Suprapubic skin (tissue), 4 donors: Measurements from ENCODE around the gene COL5A1. TPM values are rescaled to one million over a fixed set of nuclear protein-coding genes. Genes with fewer than 3 reads are reported as not detected.

Experiments used
- DNase-seq, 2 donors: peaks; one replicate each; pipeline ENCODE4 v3.0.0-alpha.2; 2019; ENCODE audit warnings: low spot score in 2 of 2
- H3K27ac ChIP-seq: fragments of 200-600 bp; sonication (generic); one replicate; pipeline ENCODE4 v1.5.1; 2019
- H3K27me3 ChIP-seq: fragments of 200-600 bp; sonication (generic); one replicate; pipeline ENCODE4 v1.5.1; 2019
- H3K36me3 ChIP-seq: fragments of 200-600 bp; sonication (generic); one replicate; pipeline ENCODE4 v1.5.1; 2019
- H3K4me1 ChIP-seq: fragments of 200-600 bp; sonication (generic); one replicate; pipeline ENCODE4 v1.5.1; 2019
- H3K4me3 ChIP-seq: fragments of 200-600 bp; sonication (generic); one replicate; pipeline ENCODE4 v1.5.1; 2019; ENCODE audit warnings: mild to moderate bottlenecking
- H3K9me3 ChIP-seq: fragments of 200-600 bp; sonication (generic); one replicate; pipeline ENCODE4 v1.5.1; 2019
- EP300 ChIP-seq: sonication (generic); formaldehyde crosslinking; IDR thresholded peaks from one replicate; pipeline ENCODE4 v1.6.1; 2017; ENCODE audit warnings: antibody characterized with exemption
- POLR2A ChIP-seq, 2 donors: fragments of 450-650 bp; IDR thresholded peaks; one replicate each; pipeline ENCODE4 v1.6.1; 2017; ENCODE audit warnings: antibody characterized with exemption in 2 of 2, mild to moderate bottlenecking in 2 of 2, moderate library complexity in 2 of 2
- POLR2AphosphoS5 ChIP-seq, 3 donors: sonication (generic); formaldehyde crosslinking; IDR thresholded peaks; one replicate each; pipeline ENCODE4 v1.6.1; 2017; ENCODE audit warnings: antibody characterized with exemption in 3 of 3
- WGBS: methylation state at CpG from one replicate; pipeline ENCODE4 v1.1.5; 2018; 5-methylcytosine and 5-hydroxymethylcytosine counted together
- total RNA-seq, 4 donors: library from RNA; depleted of rRNA; stranded (reverse); fragments of >200 nt; gene quantifications; one replicate each; pipeline ENCODE4 v1.1.0, GENCODE V29; 2016
- TF ChIP-seq, protein P1 (sequence below), 2 donors: fragments of 200-600 bp in 1 of 2; fragments of 450-650 bp in 1 of 2; sonication (generic) in 1 of 2; IDR thresholded peaks; one replicate each; pipeline ENCODE4 v1.5.1; 2016 to 2019; ENCODE audit warnings: antibody characterized with exemption in 2 of 2, mild to moderate bottlenecking in 1 of 2, moderate library complexity in 1 of 2

Gene COL5A1
- total RNA-seq, 4 donors from 2014 or later: 8.6 to 16.5 (median 15.4) TPM

DNA sequence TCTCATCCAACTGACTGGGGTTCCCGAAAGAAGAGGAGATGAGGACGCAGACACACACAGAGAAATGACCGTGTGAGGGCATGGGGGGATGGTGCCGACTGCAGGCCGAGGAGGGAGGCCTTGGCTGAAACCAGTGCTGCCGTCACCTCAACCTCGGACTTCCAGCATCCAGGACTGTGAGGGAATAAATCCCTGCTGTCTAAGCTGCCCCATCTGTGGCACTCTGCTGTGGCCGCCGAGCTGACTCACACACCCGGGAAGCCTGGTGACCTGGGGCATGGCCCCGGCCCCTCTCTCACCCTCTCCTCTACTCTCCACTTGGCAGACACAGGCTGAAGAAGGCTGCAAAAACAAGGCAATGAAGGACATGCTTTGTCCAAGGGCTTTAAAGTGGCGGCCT, 4.4 kb upstream of the COL5A1 start:
- Histone ChIP-seq H3K27ac (no peak overlapping the region), H3K4me1 (peaks cover 17% of the 10 kb centered on the region), H3K9me3 (no peaks in the 10 kb centered on the region), H3K27me3 (peaks cover 13% of the 10 kb centered on the region), H3K36me3 (no peaks in the 10 kb centered on the region), H3K4me3 (no peak overlapping the region)
- peak in 1 of 2 donors; percentile 50 for DNase-seq
- WGBS: 94% methylated on average over 7 of the region's 12 CpGs
- TF ChIP-seq POLR2AphosphoS5 (IDR thresholded peaks at IDR 0.05): no peak
- TF ChIP-seq EP300: no peak
- TF ChIP-seq POLR2A (IDR thresholded peaks at IDR 0.05): no peak
- TF ChIP-seq, protein P1, sequence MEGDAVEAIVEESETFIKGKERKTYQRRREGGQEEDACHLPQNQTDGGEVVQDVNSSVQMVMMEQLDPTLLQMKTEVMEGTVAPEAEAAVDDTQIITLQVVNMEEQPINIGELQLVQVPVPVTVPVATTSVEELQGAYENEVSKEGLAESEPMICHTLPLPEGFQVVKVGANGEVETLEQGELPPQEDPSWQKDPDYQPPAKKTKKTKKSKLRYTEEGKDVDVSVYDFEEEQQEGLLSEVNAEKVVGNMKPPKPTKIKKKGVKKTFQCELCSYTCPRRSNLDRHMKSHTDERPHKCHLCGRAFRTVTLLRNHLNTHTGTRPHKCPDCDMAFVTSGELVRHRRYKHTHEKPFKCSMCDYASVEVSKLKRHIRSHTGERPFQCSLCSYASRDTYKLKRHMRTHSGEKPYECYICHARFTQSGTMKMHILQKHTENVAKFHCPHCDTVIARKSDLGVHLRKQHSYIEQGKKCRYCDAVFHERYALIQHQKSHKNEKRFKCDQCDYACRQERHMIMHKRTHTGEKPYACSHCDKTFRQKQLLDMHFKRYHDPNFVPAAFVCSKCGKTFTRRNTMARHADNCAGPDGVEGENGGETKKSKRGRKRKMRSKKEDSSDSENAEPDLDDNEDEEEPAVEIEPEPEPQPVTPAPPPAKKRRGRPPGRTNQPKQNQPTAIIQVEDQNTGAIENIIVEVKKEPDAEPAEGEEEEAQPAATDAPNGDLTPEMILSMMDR (IDR thresholded peaks at IDR 0.05): no peak

DNA sequence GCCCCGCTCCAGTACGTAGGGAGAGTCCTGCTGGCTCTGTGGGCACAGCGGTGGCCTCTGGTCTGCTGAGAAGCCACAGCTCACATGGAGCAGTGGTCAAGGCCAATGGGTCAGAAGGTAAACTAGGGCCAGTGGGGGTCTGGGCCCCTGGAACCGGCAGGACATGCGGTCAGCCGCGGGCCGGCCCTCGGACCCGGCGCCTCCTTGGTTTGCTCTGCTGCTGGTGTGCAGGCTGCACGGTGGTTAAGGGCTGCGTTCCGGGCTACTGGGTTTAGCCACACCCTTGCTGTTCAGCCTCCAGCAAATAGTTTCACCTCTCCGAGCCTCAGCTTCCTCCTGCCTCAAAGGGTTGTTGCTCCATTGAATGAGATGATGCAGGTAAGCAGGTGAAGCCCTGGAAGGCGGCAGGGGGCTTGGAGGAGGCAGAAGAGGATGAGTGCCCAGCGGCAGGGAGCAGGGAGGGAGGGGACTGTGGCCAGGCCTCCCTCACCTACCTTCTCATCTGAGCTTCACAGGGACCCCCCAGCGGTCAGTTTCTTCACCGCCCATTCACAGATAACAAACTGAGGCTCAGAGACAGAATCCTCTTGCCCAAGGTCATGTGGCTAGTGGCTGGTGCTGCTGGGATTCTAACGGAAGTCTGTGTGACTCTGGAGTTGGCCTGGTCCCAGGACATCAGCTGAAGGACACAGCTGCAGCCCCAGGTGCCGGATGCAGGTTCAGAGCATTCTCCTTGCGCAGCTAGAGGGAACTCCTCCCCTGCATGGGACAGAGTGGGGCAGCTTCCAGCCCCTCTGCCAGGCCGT, 3.7 kb upstream of the COL5A1 start:
- Histone ChIP-seq H3K27ac (no peak overlapping the region), H3K27me3 (peaks cover 14% of the 10 kb centered on the region), H3K36me3 (no peaks in the 10 kb centered on the region), H3K9me3 (no peaks in the 10 kb centered on the region), H3K4me3 (no peak overlapping the region), H3K4me1 (peaks cover 23% of the 10 kb centered on the region)
- WGBS: 76% methylated on average over 8 of the region's 23 CpGs
- DNase-seq: peak in 1 of 2 donors; percentile 51
- TF ChIP-seq EP300: no peak
- no peak for TF ChIP-seq POLR2A (IDR thresholded peaks at IDR 0.05)
- no peak for TF ChIP-seq POLR2AphosphoS5 (IDR thresholded peaks at IDR 0.05)
- TF ChIP-seq, protein P1 (IDR thresholded peaks at IDR 0.05): no peak

DNA sequence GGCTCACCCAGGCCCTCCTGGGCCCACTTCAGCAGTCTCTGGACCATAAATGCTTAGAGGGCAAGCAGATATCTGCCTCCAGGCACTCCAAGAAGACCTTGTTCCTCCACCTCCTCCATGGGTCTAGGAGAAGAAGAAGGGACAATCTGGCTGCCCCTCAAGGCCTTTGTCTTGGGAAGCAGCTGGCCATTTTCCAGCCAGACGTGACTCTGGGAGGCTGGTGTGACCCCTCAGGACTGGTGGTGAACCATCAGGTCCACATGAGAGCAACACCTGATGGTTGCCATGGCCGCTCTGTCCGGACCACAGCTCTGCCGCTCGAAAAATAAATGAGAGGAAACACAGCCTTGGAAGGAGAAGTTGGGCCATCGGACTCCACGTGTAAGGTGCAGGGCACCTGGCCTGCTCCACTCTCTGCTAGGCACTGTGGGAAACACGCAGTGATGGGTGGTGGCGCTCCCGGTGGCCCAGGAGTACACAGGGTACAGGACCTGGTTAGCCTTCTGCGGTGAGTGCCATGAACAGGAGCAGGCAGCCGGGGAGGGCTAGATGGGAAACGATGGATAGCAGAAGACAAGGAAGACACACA, 3.0 kb upstream of the COL5A1 start:
- WGBS: 95% methylated on average over 12 of the region's 13 CpGs
- H3K36me3 ChIP-seq: no peaks in the 10 kb centered on the region
- TF ChIP-seq, protein P1 (IDR thresholded peaks at IDR 0.05): no peak
- TF ChIP-seq EP300 (no peak), POLR2AphosphoS5 (IDR thresholded peaks at IDR 0.05) (no peak), POLR2A (IDR thresholded peaks at IDR 0.05) (no peak)
- no peak overlapping the region for H3K27ac ChIP-seq
- H3K4me1 ChIP-seq: peaks cover 30% of the 10 kb centered on the region
- no peak for DNase-seq
- H3K4me3 ChIP-seq: no peak overlapping the region
- H3K27me3 ChIP-seq: peaks cover 14% of the 10 kb centered on the region
- H3K9me3 ChIP-seq: no peaks in the 10 kb centered on the region

DNA sequence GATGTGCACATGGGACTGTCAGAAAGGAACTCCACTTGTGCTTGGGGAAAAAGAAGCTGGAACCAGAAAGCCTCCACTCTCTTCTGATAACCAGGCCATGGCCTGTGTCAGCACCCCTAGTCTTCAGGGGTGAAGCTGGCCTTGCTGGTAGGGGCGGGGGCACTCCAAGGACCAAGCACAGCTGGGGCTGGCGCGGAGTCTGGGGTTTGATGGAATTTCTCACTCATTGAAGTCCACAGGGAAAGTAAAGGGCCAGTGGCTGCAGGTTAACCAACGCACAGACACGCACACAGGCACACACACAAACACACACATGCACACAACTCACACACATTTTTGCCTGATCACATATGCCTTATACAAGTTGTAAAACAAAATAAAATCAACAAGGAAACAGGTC, 1.6 kb upstream of the COL5A1 start:
- WGBS: no CpG with 5 or more reads among the region's 5 CpGs
- Histone ChIP-seq H3K4me1 (peaks cover 40% of the 10 kb centered on the region), H3K4me3 (no peak overlapping the region), H3K9me3 (no peaks in the 10 kb centered on the region), H3K27me3 (peaks cover 14% of the 10 kb centered on the region), H3K27ac (no peak overlapping the region), H3K36me3 (no peaks in the 10 kb centered on the region)
- no peak for DNase-seq
- TF ChIP-seq, protein P1 (IDR thresholded peaks at IDR 0.05): no peak
- TF ChIP-seq POLR2A (IDR thresholded peaks at IDR 0.05) (no peak), EP300 (no peak)

DNA sequence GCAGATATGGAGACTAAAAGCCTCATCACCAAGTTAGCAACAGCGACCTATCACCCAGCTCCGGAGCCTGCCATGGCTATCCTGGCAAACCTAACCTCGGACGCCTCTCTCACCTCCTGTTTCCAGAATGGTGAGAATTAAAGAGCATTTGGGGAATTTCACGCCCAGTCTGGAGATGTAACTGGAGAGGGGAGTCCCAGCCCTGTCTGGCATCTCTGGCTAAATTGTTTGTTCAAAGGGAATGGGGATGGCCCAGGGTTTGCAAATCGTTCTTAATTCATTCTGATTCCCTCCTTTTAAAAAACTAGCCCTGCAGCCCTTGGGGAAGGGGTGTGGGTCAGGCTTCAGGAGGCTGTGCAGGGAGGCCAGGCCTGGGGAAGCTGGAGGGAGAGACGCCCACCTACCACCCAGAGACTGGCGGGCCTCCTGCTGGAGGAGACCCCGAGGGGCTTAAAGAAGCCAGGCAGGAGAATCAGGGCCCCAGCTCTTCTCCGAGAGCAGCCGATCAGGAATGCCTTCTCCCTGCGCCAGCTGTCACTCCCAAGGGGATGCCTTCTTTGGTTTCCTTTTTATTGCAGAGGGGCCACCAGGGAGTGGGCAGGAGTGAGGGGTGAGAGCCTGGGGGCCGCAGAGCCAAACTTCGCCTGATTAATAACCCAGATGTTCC, 964 bp upstream of the COL5A1 start:
- H3K27ac ChIP-seq: peak overlapping the region; percentile 94
- TF ChIP-seq POLR2AphosphoS5 (IDR thresholded peaks at IDR 0.05) (no peak), EP300 (no peak), POLR2A (IDR thresholded peaks at IDR 0.05) (no peak)
- TF ChIP-seq, protein P1 (IDR thresholded peaks at IDR 0.05): no peak
- DNase-seq: no peak
- WGBS: 45% methylated on average over 10 of the region's 14 CpGs
- H3K27me3 ChIP-seq: peaks cover 14% of the 10 kb centered on the region
- H3K9me3 ChIP-seq: no peaks in the 10 kb centered on the region
- H3K36me3 ChIP-seq: no peaks in the 10 kb centered on the region
- H3K4me1 ChIP-seq: peaks cover 46% of the 10 kb centered on the region
- peak overlapping the region; percentile 84 for H3K4me3 ChIP-seq
